Measurements from ENCODE around the gene SPATA31C2.

- TF ChIP-seq NFYB (CRISPR knock-in tag; conservative IDR thresholded peaks at IDR 0.05; ENCODE audit: low read depth) (no peak), NR1H2 (CRISPR knock-in tag; IDR thresholded peaks at IDR 0.05) (no peak)
Measured at GRCh38 chr9:88182501-88182900, 44.2 kb upstream of the SPATA31C2 start.

Measured in WTC11 (cell line).